Measurements from ENCODE around the gene HMCN2.
"Not testable (repeated sequence)": the region's sequence is repeated elsewhere in the genome, so short reads cannot be mapped to it uniquely, and the experiment has no call there.

DNA sequence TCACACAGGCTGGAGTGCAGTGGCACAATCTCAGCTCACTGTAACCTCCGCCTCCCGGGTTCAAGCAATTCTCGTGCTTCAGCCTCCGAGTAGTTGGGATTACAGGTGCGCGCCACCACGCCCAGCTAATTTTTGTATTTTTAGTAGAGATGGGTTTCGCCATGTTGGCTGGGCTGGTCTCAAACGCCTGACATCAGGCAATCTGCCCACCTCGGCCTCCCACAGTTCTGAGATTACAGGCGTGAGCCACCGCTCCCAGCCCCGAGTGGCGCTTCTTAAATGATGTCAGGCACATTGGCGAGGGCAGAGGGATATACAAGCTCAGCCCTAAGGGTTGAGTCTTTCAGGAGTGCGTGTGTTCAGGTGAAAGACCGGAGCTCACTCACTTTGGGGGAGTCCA is 75.0 kb downstream of the HMCN2 start:
- TF ChIP-seq, protein P1, sequence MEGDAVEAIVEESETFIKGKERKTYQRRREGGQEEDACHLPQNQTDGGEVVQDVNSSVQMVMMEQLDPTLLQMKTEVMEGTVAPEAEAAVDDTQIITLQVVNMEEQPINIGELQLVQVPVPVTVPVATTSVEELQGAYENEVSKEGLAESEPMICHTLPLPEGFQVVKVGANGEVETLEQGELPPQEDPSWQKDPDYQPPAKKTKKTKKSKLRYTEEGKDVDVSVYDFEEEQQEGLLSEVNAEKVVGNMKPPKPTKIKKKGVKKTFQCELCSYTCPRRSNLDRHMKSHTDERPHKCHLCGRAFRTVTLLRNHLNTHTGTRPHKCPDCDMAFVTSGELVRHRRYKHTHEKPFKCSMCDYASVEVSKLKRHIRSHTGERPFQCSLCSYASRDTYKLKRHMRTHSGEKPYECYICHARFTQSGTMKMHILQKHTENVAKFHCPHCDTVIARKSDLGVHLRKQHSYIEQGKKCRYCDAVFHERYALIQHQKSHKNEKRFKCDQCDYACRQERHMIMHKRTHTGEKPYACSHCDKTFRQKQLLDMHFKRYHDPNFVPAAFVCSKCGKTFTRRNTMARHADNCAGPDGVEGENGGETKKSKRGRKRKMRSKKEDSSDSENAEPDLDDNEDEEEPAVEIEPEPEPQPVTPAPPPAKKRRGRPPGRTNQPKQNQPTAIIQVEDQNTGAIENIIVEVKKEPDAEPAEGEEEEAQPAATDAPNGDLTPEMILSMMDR (IDR thresholded peaks at IDR 0.05) = not testable (repeated sequence)
- not testable (repeated sequence) for TF ChIP-seq POLR2A (IDR thresholded peaks at IDR 0.05)

Measured in uterus (tissue), 2 donors.